Peyer's patch (tissue), 4 donors: ENCODE results near the gene MIS12.

Experiments used
- CTCF ChIP-seq, 6 experiments: fragments of 450-650 bp in 4 of 6; fragments of 200-600 bp in 2 of 6; sonication (generic) in 1 of 6; IDR thresholded peaks; one replicate each; pipeline ENCODE4 v1.5.1; 2017 to 2019; ENCODE audit warnings: antibody characterized with exemption in 6 of 6, mild to moderate bottlenecking in 3 of 6, moderate library complexity in 1 of 6
- POLR2A ChIP-seq, 2 donors: fragments of 450-650 bp; IDR thresholded peaks; one replicate each; pipeline ENCODE4 v1.5.1; 2017; ENCODE audit warnings: antibody characterized with exemption in 2 of 2, mild to moderate bottlenecking in 2 of 2, moderate library complexity in 2 of 2

GRCh38 chr17:5508810-5509209 is 22.4 kb downstream of the MIS12 start:
- no peak for TF ChIP-seq CTCF (IDR thresholded peaks at IDR 0.05)
- TF ChIP-seq POLR2A (IDR thresholded peaks at IDR 0.05) = no peak
